H1 (cell line): Measurements from ENCODE around the gene COL25A1.

Experiments
- EZH2 ChIP-seq: fragments of 200-600 bp; sonication (generic); IDR thresholded peaks from 2 replicates; pipeline ENCODE4 v1.7.1; 2012; ENCODE audit warnings: low read depth, mild to moderate bottlenecking, moderate library complexity, low read length, inconsistent platforms; ENCODE audit not compliant: severe bottlenecking
- POLR2AphosphoS5 ChIP-seq: IDR thresholded peaks from 2 replicates; pipeline ENCODE4 v1.6.1; 2011; ENCODE audit warnings: low read depth, low read length

DNA sequence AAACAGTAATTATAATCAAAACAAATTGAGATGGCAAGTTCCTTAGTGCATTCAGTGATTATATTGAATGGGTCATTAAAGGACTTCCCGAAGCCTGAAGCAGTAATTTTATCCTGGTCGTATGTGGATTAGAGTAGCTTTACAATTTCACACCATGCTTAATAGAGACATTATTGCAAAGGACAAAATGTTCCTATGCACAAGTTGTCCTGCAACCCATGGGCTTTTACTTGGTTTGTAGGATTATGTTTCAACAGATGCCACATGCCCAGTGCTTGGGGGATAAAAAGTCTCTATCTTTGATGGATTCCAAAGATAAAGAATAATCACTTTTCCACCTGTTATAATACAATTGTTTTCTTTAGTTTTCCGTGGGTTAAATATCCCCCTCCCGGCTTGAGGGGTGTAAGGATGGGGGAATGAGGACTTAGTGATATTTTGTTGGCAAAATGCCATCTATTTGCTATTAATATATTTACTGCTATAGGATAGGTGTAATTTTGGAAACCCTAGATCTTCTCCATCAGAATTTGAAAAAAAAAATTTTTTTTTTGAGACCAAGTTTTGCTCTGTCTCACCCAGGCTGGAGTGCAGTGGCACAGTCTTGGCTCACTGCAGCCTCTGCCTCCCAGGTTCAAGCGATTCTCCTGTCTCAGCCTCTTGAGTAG lies 383.1 kb downstream of the COL25A1 start:
- TF ChIP-seq EZH2 (no peak), POLR2AphosphoS5 (no peak)
